ENCODE measurements around the gene PHLPP2. TPM values are rescaled to one million over a fixed set of nuclear protein-coding genes. Genes with fewer than 3 reads are reported as not detected.

Gene PHLPP2, protein sequence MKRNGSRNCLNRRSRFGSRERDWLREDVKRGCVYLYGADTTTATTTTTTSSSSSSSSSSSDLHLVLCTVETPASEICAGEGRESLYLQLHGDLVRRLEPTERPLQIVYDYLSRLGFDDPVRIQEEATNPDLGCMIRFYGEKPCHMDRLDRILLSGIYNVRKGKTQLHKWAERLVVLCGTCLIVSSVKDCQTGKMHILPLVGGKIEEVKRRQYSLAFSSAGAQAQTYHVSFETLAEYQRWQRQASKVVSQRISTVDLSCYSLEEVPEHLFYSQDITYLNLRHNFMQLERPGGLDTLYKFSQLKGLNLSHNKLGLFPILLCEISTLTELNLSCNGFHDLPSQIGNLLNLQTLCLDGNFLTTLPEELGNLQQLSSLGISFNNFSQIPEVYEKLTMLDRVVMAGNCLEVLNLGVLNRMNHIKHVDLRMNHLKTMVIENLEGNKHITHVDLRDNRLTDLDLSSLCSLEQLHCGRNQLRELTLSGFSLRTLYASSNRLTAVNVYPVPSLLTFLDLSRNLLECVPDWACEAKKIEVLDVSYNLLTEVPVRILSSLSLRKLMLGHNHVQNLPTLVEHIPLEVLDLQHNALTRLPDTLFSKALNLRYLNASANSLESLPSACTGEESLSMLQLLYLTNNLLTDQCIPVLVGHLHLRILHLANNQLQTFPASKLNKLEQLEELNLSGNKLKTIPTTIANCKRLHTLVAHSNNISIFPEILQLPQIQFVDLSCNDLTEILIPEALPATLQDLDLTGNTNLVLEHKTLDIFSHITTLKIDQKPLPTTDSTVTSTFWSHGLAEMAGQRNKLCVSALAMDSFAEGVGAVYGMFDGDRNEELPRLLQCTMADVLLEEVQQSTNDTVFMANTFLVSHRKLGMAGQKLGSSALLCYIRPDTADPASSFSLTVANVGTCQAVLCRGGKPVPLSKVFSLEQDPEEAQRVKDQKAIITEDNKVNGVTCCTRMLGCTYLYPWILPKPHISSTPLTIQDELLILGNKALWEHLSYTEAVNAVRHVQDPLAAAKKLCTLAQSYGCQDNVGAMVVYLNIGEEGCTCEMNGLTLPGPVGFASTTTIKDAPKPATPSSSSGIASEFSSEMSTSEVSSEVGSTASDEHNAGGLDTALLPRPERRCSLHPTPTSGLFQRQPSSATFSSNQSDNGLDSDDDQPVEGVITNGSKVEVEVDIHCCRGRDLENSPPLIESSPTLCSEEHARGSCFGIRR (N-terminal part only)
- 10.8 and 15.7 TPM in 2 replicates for total RNA-seq (2014; rRNA removed; shearing (Covaris generic))

DNA sequence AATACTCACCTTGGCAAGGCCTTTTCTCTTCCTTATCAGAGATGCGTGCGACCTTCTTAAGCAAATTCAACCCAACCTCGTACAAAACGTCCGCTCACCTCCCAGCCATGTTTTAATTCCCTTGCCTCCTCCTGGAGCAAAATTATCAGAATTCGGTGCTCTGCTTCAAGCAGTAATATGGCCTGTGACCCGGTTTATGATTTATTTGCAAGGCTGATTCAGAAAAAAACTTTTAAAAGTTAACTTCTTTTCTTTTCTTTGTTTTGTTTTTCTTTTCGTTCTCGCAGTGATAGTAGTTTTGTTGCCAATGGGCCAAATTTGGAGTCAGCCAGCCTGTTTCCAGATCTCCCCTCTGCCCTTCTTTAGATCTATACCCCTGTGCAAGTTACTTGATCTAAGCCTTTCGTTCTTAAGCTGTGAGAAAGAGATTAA lies at the start of gene PHLPP2:
TSS of gene PHLPP2 (minus strand) at position 382 of the 432 bp plus-strand sequence. CDS start 9,906 bp downstream, outside the sequence.
- DNase-seq (ENCODE audit: low read depth) = no peak

DNA sequence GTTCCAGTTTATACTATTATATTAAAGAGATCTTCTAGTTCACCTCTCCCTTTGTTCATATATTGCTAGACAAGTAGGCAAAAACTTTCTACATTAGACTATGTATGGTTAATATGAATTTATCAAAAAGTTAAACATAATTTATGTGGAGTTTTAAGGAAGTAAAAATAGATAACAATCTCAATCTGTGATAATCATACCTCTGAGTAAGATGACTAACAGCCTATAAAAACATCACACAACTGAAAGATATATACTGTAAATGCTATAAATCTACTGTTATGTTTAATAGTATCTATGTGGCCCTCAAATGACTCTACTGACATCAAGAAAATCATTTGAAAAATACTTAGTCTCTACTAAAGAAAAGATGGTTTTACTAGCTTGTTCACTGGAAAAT lies 47.1 kb upstream of the PHLPP2 start:
- peak; percentile 13 for DNase-seq (ENCODE audit: low read depth)

DNA sequence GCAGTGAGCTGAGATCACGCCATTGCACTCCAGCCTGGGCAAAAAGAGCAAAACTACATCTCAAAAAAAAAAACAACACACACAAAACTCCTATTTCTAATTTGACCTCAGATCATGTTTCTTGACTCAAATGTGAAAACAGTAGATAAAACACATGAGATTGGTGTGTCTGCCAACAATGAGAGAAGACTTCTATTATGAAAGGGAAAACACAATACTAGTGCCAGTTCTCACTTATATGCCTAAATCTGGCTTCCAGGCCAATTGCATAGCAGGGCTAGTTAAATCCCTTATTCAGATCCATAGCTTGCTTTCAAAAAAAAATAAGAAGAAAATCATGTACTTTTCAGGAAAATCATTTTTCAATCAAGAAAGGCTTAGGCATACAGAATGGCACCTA lies 44.7 kb upstream of the PHLPP2 start:
- no peak for DNase-seq (ENCODE audit: low read depth)

DNA sequence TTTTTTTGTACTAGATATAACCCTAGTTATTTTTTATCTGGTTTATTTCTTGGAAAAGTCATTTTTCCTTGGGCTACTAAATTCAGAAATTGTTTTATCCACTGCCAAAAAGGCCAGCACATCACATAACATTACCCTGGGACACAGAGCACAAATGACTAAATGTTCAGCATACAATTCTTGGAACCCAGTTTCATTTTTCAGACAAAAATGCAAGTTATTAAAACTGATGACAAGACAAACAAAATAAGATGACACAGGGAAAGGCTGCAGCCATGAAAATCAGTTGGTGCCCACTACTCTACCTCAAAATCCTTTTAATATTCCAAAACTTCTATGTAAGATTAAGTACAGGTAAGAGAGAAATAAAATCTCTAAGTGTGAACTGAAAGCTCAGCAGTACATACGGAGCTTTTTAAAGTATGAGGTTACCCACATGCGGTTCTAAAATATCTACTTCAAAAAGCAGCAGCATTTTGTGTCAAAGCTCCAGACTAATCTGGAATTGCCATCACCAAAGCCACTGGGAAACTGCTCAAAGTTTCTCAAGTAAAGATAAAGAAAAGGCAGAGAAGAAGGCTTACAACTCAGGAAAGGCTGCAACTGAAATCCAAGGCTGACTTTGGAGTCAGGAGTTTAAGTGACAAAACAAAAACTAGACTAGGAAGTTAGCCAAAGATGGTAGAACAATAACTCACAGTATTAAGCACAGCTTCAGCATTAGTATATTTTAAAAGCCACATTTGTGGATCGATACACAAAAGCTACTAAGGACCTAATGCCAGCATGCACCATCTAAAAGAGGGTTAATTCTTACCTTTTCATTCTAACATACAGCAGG lies 42.8 kb upstream of the PHLPP2 start:
- DNase-seq (ENCODE audit: low read depth) = no peak

DNA sequence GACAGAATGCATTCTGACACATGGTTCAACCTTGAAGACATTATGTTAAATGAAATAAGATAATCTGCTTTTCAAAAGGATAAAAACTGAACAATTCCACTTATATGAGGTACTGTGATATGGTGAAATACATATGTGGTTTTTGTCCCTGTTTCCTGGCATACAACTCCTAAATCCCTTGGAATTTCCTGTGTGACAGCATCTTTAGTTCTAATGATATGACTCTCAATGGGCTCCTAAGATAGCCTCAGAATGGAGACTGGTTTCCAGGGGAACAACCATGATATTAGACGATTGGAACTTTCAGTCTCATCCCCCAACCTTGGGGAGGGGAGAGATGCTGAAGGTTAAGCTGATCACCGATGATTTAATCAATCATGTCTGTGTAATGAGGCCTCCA lies 37.7 kb upstream of the PHLPP2 start:
- peak; percentile 26 for DNase-seq (ENCODE audit: low read depth)

DNA sequence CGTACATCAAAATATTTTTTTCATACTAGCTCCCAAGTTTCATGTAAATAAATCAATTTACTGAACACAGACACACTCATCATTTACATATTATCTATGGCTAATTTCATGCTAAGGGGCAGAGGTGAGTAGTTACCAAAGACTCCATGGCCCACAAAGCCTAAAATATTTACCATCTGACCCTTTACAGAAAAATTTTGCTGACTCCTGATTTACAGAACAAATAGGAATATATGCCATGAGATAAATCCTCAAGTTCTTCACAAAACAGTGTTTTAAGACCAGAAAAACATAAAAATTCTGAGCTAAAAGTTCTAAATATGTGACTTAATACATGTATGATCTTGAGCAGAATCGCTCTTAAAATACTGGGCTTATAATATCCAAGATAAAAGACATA lies 36.6 kb upstream of the PHLPP2 start:
- no peak for DNase-seq (ENCODE audit: low read depth)

DNA sequence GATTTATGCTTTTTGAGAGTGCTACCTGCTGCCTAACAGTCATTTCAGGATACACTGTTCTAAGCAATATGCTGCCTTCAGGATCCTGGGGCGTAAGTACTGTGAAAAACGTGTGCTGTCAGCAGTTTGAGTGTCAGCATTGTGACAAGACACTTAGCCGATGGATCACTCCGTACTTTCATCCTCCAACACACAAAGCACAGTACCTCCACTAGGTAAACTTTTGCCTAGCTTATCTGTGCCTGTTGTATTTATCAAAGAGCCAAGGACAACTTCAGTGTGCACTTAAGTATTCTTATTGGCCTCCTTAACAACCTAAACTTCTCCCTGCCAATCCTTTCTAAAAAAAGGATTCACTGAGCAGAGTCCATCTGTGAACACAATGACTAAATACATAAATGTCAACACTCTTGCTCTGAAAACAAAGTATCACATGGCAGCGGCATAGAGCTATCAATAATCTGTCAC lies 33.8 kb upstream of the PHLPP2 start:
- DNase-seq (ENCODE audit: low read depth) = no peak

DNA sequence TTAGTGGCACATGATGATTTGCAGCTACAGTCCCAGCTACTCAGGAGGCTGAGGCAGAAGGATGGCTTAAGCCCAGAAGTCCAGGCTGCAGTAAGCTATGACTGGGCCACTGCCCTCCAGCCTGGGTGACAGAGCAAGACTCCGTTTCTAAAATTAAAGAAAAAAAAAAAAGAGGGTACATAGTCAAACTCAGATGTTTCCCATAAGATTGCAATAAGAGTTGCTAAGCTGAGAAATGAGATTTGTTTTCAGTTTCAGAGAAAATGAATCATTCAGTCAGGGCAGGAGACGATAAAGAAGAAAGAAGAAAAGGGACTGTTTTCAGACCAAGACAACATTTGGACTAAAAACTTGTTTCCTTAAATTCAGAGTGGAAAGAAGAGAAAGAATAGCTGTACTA lies 30.2 kb upstream of the PHLPP2 start:
- DNase-seq (ENCODE audit: low read depth) = no peak

DNA sequence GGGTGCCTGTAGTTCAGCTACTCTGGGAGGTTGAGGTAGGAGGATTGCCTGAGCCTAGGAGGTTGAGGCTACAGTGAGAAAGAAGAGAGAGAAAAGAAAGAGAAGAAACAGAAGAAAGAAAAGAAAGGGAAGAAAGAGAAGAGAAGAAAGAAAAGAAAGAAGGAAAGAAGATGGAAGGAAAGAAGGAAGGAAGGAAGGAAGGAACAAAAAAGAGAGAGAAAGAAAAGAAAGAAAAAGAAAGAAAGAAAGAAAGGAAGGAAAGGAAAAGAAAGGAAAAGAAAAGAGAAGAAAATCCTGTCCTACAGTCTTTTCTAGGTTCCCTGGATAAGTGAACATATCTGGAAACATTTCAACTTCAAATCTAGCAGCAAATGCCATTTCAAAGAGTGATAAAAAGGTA lies 29.6 kb upstream of the PHLPP2 start:
- DNase-seq (ENCODE audit: low read depth) = no peak

DNA sequence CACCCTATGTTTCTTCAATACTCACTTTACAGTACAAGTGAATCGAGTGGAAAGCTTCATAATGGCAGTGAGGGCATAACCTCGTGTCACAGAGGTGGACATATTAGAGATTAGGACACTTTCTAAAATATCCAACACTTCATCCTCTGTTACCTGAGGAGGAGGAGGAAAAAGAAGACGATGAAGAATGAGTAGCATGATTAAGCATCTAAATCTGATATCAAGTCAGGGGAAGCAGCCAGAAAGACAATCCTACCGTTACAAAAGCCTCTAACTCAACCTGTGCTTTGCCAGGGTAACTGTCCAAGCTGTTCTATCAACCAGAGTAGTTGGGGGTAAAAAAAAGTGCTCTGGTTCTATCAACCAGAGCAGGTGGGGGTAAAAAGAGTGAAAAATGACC lies 23.7 kb upstream of the PHLPP2 start:
- DNase-seq (ENCODE audit: low read depth) = no peak

DNA sequence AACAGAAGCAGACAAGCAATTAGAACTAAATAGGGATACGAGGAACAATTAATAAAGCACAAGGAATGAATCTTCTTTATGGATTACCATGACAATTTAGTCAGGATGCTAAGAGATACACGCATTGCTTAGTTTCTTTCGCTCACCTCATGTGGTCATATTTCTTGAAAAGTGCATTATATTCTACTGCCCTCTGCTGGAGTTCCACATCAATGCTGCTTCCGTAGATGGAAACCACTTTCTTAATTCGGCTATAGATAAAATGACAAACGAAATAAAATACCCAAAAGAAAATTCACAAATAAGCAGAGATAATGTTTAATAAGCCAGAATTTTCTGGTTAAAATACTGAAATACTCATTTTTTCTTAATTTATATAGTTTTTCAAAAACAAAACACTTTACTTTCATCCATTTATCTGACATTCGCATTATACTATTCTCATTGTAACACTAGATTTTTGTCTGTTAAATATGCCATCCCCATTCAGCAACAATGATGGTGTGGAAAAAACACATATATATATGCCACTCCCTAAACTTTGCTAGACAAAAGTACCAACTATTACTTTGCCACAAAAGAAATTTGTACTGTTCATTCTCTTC lies 22.0 kb upstream of the PHLPP2 start:
- DNase-seq (ENCODE audit: low read depth) = peak; percentile 38

DNA sequence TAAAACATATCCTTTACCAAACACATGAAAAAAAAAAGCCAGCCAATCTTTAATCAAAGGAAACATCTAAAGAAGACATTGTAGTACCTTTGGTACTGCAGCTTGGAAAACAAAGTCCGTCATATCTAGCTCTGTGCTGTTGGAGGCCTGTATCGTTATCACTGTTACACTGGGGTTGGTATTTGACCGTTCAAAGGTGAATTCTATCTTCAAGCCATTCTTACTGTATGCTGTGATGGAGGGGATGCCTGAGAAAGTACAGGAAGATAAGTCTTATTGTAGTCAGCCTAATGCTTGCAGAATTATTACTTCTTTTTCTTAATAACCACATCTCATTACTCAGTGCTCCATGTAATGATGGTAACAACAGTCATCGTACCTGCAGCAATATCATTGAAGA lies 14.4 kb upstream of the PHLPP2 start:
- DNase-seq (ENCODE audit: low read depth) = no peak

DNA sequence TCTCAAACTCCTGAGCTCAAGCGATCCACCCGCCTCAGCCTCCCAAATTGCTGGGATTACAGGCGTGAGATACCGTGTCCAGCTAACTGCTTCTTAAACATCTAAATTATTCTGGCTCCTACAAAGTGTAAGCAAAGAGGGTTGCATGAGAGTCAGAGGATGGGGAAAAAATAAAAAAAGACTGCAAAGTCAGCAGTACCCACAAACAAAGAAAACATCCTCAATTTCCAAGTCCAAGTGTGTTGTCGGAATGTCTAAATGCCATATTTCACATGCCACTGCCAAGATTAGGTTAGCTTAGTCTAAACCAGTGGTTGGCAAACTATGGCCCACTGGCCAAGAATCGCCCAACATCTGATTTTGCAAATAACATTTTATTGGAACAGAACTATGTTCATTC lies 13.0 kb upstream of the PHLPP2 start:
- no peak for DNase-seq (ENCODE audit: low read depth)

DNA sequence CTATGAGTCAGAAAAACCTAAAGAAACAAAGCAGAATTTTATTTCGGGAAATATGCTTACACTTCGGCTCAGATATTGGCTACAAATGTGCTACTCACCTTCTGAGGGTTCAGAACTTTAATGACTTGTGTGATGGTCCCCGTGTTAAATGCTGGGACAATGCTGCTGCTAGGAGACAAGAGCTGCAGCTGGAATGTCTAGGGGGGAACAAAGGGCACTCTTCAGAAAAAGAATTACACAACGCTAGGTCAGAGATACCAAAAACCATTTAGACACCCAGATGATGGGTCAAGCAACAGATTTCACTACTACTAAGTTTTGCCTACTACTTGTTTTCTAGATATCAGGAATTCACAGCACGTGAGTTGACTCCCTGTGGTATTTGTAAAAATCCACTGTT lies 10.0 kb upstream of the PHLPP2 start:
- DNase-seq (ENCODE audit: low read depth) = no peak

DNA sequence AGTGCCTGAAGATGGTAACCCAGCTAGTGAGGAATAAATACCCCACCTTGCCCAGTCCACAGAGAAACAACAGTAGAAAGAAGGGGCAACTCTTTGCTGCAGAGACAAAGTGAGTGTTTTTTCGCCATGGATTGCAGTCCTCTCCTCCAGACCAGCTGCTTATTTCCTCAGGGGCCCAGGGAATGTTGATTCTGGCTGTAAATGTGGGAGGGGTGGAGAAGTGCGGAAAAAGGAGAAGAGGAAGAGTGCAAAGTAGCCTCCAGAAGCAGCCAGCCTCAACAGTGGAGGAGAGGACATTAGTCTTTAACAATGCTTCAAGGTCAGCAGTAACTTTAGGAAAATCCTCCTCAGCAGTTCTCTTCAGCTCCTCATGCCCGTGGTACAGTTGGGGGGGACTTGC lies 8.1 kb upstream of the PHLPP2 start:
- no peak for DNase-seq (ENCODE audit: low read depth)

DNA sequence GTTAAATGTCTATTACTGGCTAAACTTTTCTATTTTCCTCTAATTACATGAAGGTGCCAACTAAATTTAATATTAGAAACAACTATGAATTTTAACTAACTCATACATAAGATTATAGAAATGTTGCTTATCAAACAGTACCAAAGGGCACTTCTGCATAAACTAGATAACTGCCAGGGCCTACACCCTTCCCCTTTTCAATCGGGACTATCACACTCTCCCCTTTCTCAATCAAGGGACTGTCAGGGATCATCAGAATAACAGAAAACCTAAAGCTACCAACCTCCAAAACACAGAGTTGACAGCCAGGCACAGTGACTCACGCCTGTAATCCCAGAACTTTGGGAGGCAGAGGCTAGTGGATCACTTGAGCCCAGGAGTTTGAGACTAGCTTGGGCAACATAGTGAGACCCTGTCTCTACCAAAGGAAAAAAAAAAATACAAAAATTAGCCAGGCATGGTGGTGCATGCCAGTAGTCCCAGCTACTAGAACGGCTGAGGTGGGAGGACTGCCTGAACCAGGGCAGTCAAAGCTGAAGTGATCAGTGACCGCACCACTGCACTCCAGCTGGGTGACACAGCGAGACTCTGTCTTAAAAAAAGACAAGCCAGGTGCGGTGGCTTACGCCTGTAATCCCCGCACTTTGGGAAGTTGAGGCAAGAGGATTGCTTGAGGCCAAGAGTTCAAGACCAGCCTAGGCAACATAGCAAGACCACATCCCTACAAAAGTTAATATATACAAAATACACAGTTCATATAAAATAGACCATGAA lies 3.2 kb upstream of the PHLPP2 start:
- DNase-seq (ENCODE audit: low read depth) = peak; percentile 17

DNA sequence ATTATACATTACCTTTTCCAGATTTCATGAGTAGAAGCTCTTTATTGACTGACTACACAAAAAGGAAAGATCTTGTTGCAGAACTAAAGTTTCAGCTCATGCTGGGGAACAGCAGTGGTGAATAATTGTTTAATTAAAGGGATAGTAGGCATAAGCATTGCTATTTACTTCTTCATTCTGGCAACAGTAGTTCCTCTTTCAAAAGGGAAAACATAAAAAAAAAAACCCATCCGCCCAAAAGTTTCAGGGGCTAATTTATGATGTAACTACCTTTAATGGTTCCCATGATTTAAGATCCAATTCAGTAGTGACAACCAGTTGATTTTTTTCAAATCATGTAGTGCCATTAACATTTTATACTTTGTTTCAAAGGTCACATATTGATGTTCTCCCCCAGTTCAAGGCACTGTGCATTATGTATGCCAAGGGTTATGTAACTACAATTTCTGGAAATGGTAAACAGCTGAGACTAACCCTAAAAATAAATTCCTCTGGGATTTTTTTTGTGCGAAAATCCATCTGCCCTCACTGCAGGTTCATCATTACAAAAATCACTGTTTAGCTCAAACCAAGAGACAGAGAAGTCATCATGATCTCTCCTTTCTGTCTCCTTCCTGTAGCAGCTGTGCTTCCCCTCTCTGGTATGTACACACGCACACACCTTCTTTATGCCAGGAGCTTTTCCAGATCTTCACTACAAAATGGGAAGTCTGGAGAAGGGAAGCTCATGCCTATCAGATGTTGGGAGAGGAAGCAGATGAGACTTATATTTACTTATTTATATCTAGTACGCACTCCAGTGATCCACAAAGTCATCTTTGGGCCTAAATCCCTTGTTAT lies 2.2 kb upstream of the PHLPP2 start:
- DNase-seq (ENCODE audit: low read depth) = no peak

DNA sequence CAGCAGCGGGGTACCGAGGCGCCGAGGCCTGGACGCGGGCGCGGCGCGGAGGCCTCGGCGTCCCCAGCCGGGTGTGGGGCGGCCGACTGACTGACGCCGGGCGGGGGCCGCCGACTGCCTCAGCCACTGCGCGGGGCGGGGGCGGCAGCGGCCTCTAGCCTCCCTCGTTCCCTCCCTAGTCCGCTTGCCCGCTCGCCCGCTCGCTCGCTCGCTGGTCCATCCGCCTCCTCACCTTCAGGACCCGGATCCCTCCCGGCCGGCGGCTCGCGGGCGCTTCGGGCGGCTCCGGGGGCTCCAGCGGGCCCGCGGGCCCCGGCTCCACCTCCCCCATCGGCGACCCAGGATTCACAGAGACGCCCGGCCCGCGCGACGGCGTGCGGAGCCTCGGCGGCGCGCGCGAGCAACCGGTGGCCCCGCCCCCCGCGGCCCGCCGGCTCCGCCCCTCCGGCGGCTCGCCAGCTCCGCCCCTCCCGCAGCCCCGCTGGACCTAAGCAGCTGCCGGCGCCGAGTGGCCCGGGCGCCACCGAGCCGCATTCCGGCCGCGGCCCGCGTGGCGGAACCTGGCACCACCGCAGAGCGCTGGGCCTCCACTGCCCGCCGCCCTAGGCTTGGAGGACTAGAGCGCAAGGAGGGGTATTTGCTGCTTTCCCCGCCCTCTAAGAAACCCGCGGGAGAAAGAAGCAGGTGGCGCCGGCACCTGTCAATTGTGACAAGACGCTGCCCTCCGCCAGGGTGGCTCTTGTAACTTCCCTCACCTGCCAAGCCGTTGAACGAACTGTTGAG lies 773 bp downstream of the PHLPP2 start:
- peak; percentile 61 for DNase-seq (ENCODE audit: low read depth)
